GM21526 (cell line): ENCODE data around the gene KRT78.

Experiments used
- ATAC-seq: cut with Tn5 transposase; IDR thresholded peaks from one replicate; pipeline ENCODE4 v1.9.1; 2021; ENCODE audit warnings: moderate library complexity; ENCODE audit not compliant: unreplicated experiment, low FRiP score

KRT78 gene

GRCh38 chr12:52826611-52827498 lies 21.9 kb downstream of the KRT78 start:
- no peak for ATAC-seq

- ATAC-seq = no peak
These were observed 22.8 kb downstream of the KRT78 start for GRCh38 chr12:52825961-52826360.

GRCh38 chr12:52824741-52825410 lies 23.9 kb downstream of the KRT78 start:
- ATAC-seq = no peak

- no peak for ATAC-seq
These were observed 24.9 kb downstream of the KRT78 start for GRCh38 chr12:52823761-52824450.

- ATAC-seq = no peak
These were observed 25.9 kb downstream of the KRT78 start for GRCh38 chr12:52822771-52823510.

- ATAC-seq = no peak
These were observed 26.8 kb downstream of the KRT78 start for GRCh38 chr12:52821826-52822660.

- no peak for ATAC-seq
These were observed 27.6 kb downstream of the KRT78 start for GRCh38 chr12:52821071-52821730.

GRCh38 chr12:52820521-52820920 lies 28.3 kb downstream of the KRT78 start:
- ATAC-seq = no peak

GRCh38 chr12:52819731-52820510 lies 28.9 kb downstream of the KRT78 start:
- ATAC-seq = no peak

GRCh38 chr12:52818887-52819420 lies 29.8 kb downstream of the KRT78 start:
- no peak for ATAC-seq

GRCh38 chr12:52818388-52818787 lies 30.4 kb downstream of the KRT78 start:
- no peak for ATAC-seq

- no peak for ATAC-seq
These were observed 31.0 kb downstream of the KRT78 start for GRCh38 chr12:52817699-52818238.

GRCh38 chr12:52817003-52817698 lies 31.6 kb downstream of the KRT78 start:
- no peak for ATAC-seq

GRCh38 chr12:52815676-52816588 lies 32.9 kb downstream of the KRT78 start:
- no peak for ATAC-seq

GRCh38 chr12:52815161-52815560 lies 33.6 kb downstream of the KRT78 start:
- no peak for ATAC-seq

GRCh38 chr12:52814710-52815155 lies 34.1 kb downstream of the KRT78 start:
- no peak for ATAC-seq
